Measurements from ENCODE around the gene CFAP74. TPM values are rescaled to one million over a fixed set of nuclear protein-coding genes. Genes with fewer than 3 reads are reported as not detected.
A peak's percentile ranks its signal among the peaks of the same experiment; 100 is the strongest.

CFAP74 gene
- total and polyA plus RNA-seq, 9 of the 15 experiments (the other 6 are each of a cell fraction or from before 2014, with no cell fraction given): 0.03 to 0.15 (median 0.05) TPM; not detected in 6

DNA sequence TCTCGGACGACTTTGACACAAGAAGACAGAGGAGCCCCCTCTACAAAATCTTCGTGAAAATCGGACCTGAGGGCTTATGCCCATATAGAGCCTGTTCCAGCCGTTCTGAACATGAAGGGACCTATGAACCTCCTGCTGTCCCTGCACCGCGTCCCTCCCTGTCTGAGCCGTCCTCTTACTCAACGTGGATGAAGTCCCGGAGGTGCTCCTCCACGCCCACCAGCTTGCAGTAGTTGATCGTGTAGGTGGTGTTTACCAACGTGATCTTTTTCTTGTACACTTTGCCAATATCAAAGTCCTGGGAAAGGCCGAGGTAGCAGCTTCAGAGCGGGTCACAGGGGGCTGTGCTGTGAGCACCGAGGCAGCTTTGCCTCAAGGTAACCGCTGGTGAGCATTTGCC, 40.0 kb downstream of the CFAP74 start:
- H4K20me1 ChIP-seq (replicated peaks; ENCODE audit: control insufficient read depth, insufficient read depth, low read length): peaks cover 8% of the 10 kb centered on the region
- in situ Hi-C loops (cut with MboI) (loop anchor here (5.0 kb wide), 1 partner anchor 74 kb away; no protein-coding TSS in a partner anchor), intact Hi-C loops (cut with micrococcal nuclease) (no loop called here)
- no peak overlapping the region for H3K27ac ChIP-seq (ENCODE audit: extremely low read depth, low read depth, low read length)
- H3K9me3 ChIP-seq (replicated peaks; ENCODE audit: control insufficient read depth, insufficient read depth, low read depth, low read length): no peaks in the 10 kb centered on the region
- WGBS (ENCODE audit: insufficient coverage, low coverage, missing lambda C conversion rate): 1% methylated on average over 17 of the region's 17 CpGs
- ATAC-seq (no peak), DNase-seq (ENCODE audit: extremely low read depth in 1 of 4, low spot score in 3 of 4) (no peak), FAIRE-seq (no peak)
- no peak overlapping the region for H2AFZ ChIP-seq (ENCODE audit: low read depth, low read length)
- H3K4me3 ChIP-seq: no peak overlapping the region
- no peaks in the 10 kb centered on the region for H3K9me1 ChIP-seq (ENCODE audit: control insufficient read depth, insufficient read depth, low read length)
- ChIA-PET CTCF (ENCODE audit: low intra/inter-chr PET ratio) (no interaction called here), POLR2A (interaction anchor here (0.6 kb wide), 1 partner anchor 14 kb away, joined by 4 read pairs; no protein-coding TSS in a partner anchor)
- H3K9ac ChIP-seq (ENCODE audit: insufficient read depth in 1 of 2, low read depth in 2 of 2, low read length in 2 of 2): no peak overlapping the region
- no peaks in the 10 kb centered on the region for H3K36me3 ChIP-seq (ENCODE audit: control insufficient read depth, insufficient read depth, low read length)
- BruUV-seq (replicated peaks): no TSS peak
- H3K4me1 ChIP-seq (replicated peaks in 1 of 2; ENCODE audit: control insufficient read depth in 2 of 2, insufficient read depth in 2 of 2, low read length in 2 of 2): peaks cover 0 to 31% of the 10 kb centered on the region in 2 experiments; a peak in 3 of 5 replicates
- H3K4me2 ChIP-seq (ENCODE audit: insufficient read depth, low read length): no peak overlapping the region
- TF ChIP-seq PHF21A (IDR thresholded peaks at IDR 0.05; ENCODE audit: borderline replicate concordance, low read depth) (no peak), SMAD2 (IDR thresholded peaks at IDR 0.05; ENCODE audit: low read depth, low read length) (no peak), FOXA1 (IDR thresholded peaks at IDR 0.05; ENCODE audit: borderline replicate concordance) (no peak)
- H3K27me3 ChIP-seq (ENCODE audit: control insufficient read depth in 2 of 2, insufficient read depth in 2 of 2, low read length in 2 of 2): peaks cover 60 to 91% of the 10 kb centered on the region in 2 experiments
- no peaks in the 10 kb centered on the region for H3K79me2 ChIP-seq (ENCODE audit: control insufficient read depth, insufficient read depth, low read length)

- H3K9me1 ChIP-seq (ENCODE audit: control insufficient read depth, insufficient read depth, low read length): no peaks in the 10 kb centered on the region
- no peaks in the 10 kb centered on the region for H3K36me3 ChIP-seq (ENCODE audit: control insufficient read depth, insufficient read depth, low read length)
- WGBS (ENCODE audit: insufficient coverage, low coverage, missing lambda C conversion rate): 0% methylated on average over 2 of the region's 2 CpGs
- no peaks in the 10 kb centered on the region for H3K79me2 ChIP-seq (ENCODE audit: control insufficient read depth, insufficient read depth, low read length)
- no peak overlapping the region for H2AFZ ChIP-seq (ENCODE audit: low read depth, low read length)
- ChIA-PET POLR2A (interaction anchor here (0.9 to 1.6 kb wide), 2 partner anchors 21 to 51 kb away, joined by 3 read pairs; no protein-coding TSS in a partner anchor), CTCF (ENCODE audit: low intra/inter-chr PET ratio) (no interaction called here)
- FAIRE-seq (peak; percentile 26), DNase-seq (ENCODE audit: extremely low read depth in 1 of 4, low spot score in 3 of 4) (no peak), ATAC-seq (no peak)
- H3K27me3 ChIP-seq (ENCODE audit: control insufficient read depth in 2 of 2, insufficient read depth in 2 of 2, low read length in 2 of 2): peaks cover 65 to 92% of the 10 kb centered on the region in 2 experiments
- TF ChIP-seq HDAC6 (IDR thresholded peaks at IDR 0.05; ENCODE audit: low read depth, low read length) (no peak), TAF1 (IDR thresholded peaks at IDR 0.05; ENCODE audit: control insufficient read depth, extremely low read depth, insufficient read depth, low read length, severe bottlenecking) (no peak), CTCFL (IDR thresholded peaks at IDR 0.05; ENCODE audit: borderline replicate concordance, insufficient read depth, low read depth, low read length, poor library complexity, severe bottlenecking) (no peak), NFIC (IDR thresholded peaks at IDR 0.05) (peak; percentile 72), ZNF717 (CRISPR knock-in tag; IDR thresholded peaks at IDR 0.05) (no peak), NUFIP1 (IDR thresholded peaks at IDR 0.05; ENCODE audit: partially characterized antibody) (no peak), MCM7 (IDR thresholded peaks at IDR 0.05) (no peak)
- H3K9me3 ChIP-seq (replicated peaks; ENCODE audit: control insufficient read depth, insufficient read depth, low read depth, low read length): no peaks in the 10 kb centered on the region
- no peak overlapping the region for H3K4me2 ChIP-seq (ENCODE audit: insufficient read depth, low read length)
- peaks cover 13% of the 10 kb centered on the region for H4K20me1 ChIP-seq (replicated peaks; ENCODE audit: control insufficient read depth, insufficient read depth, low read length)
- no peak overlapping the region for H3K4me3 ChIP-seq
- intact Hi-C loops (cut with micrococcal nuclease) (no loop called here), in situ Hi-C loops (cut with MboI) (loop anchor here (5.0 kb wide), 1 partner anchor 75 kb away; no protein-coding TSS in a partner anchor)
- no TSS peak for BruUV-seq (replicated peaks)
- no peak overlapping the region for H3K9ac ChIP-seq (ENCODE audit: insufficient read depth in 1 of 2, low read depth in 2 of 2, low read length in 2 of 2)
- H3K27ac ChIP-seq (ENCODE audit: extremely low read depth, low read depth, low read length): no peak overlapping the region
- peaks cover 0 to 26% of the 10 kb centered on the region in 2 experiments; a peak in 3 of 5 replicates for H3K4me1 ChIP-seq (replicated peaks in 1 of 2; ENCODE audit: control insufficient read depth in 2 of 2, insufficient read depth in 2 of 2, low read length in 2 of 2)
These were observed 40.8 kb downstream of the CFAP74 start for GRCh38 chr1:1962752-1963151.
